ENCODE results near the gene KMT5B. TPM values are rescaled to one million over a fixed set of nuclear protein-coding genes. Genes with fewer than 3 reads are reported as not detected.

KMT5B gene
- total and polyA plus RNA-seq, 2 of the 13 experiments (the other 11 are each of a cell fraction or from before 2014, with no cell fraction given), result 17.6 to 23.7 TPM

DNA sequence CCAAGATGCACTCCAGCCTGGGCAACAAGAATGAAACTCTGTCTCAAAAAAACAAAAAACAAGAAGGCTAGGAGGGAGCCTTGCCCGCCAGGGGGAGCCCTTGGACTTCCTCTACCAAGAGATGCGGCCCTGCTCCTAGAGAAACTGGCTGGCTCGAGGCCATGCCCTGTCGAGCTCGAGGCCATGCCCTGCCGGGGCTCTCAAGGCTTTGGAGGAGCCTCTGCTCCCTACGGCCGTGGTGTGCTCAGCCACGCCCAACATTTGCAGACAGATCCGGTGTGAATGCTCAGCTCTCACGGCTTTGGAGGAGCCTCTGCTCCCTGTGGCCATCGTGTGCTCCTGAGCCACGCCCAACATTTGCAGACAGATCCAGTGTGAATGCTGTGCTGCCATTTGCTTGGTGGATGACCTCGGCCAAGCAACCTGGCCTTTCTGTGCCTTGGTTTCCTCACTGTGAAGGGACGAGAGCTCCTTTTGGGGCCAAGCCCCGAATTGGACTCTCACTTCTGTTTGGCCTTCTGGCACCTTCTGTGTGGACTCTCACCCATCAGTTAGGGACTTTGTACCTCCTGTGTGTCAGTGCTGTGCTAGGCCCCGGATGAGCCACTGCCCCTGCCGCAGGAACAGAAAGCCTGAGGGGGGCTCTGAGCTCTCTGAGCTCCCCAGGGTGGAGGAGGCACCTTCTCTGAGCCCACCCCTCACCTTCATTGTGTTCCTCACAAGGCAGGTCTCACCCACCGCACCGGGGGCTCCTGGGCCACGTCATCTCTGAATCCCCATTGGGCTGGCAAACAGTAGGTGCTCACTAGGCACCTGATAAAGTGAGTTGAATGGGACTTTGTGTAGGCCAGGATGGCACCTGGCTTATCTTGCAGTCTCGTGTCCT is 44.6 kb upstream of the KMT5B start (continued):
- 0 out of 2 replicates have a peak, but pooled peaks have one; percentile 33 for TF ChIP-seq SRY (CRISPR knock-in tag; IDR thresholded peaks at IDR 0.05)
- TF ChIP-seq ZNF619 (CRISPR knock-in tag; IDR thresholded peaks at IDR 0.05), result 0 out of 2 replicates have a peak, but pooled peaks have one; percentile 48
- no peak for TF ChIP-seq FOSL1 (CRISPR knock-in tag; IDR thresholded peaks at IDR 0.05; ENCODE audit: borderline replicate concordance)
- TF ChIP-seq MTA3 (CRISPR knock-in tag; IDR thresholded peaks at IDR 0.05), result no peak
- peak; percentile 56; the same call in 1 of the 2 replicates for TF ChIP-seq ZSCAN25 (CRISPR knock-in tag; IDR thresholded peaks at IDR 0.05)
- TF ChIP-seq TCF12 (IDR thresholded peaks at IDR 0.05), result no peak
- TF ChIP-seq TCF12 (CRISPR knock-in tag; IDR thresholded peaks at IDR 0.05), result 0 out of 2 replicates have a peak, but pooled peaks have one; percentile 41
- no peak for TF ChIP-seq ZNF549 (CRISPR knock-in tag; IDR thresholded peaks at IDR 0.05)
- peak; percentile 53; the same call in 1 of the 2 replicates for TF ChIP-seq ETV6 (CRISPR knock-in tag; conservative IDR thresholded peaks at IDR 0.05)
- peak; percentile 55; the same call in 1 of the 2 replicates for TF ChIP-seq NCOR1 (IDR thresholded peaks at IDR 0.05; ENCODE audit: borderline replicate concordance, low read length)
- TF ChIP-seq, protein P1, sequence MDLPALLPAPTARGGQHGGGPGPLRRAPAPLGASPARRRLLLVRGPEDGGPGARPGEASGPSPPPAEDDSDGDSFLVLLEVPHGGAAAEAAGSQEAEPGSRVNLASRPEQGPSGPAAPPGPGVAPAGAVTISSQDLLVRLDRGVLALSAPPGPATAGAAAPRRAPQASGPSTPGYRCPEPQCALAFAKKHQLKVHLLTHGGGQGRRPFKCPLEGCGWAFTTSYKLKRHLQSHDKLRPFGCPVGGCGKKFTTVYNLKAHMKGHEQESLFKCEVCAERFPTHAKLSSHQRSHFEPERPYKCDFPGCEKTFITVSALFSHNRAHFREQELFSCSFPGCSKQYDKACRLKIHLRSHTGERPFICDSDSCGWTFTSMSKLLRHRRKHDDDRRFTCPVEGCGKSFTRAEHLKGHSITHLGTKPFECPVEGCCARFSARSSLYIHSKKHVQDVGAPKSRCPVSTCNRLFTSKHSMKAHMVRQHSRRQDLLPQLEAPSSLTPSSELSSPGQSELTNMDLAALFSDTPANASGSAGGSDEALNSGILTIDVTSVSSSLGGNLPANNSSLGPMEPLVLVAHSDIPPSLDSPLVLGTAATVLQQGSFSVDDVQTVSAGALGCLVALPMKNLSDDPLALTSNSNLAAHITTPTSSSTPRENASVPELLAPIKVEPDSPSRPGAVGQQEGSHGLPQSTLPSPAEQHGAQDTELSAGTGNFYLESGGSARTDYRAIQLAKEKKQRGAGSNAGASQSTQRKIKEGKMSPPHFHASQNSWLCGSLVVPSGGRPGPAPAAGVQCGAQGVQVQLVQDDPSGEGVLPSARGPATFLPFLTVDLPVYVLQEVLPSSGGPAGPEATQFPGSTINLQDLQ (CRISPR knock-in tag; IDR thresholded peaks at IDR 0.05), result no peak
- TF ChIP-seq FOXK2 (IDR thresholded peaks at IDR 0.05), result no peak
- TF ChIP-seq RORA (CRISPR knock-in tag; IDR thresholded peaks at IDR 0.05), result no peak
- TF ChIP-seq, protein P2, sequence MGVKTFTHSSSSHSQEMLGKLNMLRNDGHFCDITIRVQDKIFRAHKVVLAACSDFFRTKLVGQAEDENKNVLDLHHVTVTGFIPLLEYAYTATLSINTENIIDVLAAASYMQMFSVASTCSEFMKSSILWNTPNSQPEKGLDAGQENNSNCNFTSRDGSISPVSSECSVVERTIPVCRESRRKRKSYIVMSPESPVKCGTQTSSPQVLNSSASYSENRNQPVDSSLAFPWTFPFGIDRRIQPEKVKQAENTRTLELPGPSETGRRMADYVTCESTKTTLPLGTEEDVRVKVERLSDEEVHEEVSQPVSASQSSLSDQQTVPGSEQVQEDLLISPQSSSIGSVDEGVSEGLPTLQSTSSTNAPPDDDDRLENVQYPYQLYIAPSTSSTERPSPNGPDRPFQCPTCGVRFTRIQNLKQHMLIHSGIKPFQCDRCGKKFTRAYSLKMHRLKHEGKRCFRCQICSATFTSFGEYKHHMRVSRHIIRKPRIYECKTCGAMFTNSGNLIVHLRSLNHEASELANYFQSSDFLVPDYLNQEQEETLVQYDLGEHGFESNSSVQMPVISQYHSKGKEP (CRISPR knock-in tag; IDR thresholded peaks at IDR 0.05), result no peak
- peak; percentile 71; the same call in 1 of the 2 replicates for TF ChIP-seq ZNF709 (CRISPR knock-in tag; IDR thresholded peaks at IDR 0.05)
- TF ChIP-seq, protein P3, sequence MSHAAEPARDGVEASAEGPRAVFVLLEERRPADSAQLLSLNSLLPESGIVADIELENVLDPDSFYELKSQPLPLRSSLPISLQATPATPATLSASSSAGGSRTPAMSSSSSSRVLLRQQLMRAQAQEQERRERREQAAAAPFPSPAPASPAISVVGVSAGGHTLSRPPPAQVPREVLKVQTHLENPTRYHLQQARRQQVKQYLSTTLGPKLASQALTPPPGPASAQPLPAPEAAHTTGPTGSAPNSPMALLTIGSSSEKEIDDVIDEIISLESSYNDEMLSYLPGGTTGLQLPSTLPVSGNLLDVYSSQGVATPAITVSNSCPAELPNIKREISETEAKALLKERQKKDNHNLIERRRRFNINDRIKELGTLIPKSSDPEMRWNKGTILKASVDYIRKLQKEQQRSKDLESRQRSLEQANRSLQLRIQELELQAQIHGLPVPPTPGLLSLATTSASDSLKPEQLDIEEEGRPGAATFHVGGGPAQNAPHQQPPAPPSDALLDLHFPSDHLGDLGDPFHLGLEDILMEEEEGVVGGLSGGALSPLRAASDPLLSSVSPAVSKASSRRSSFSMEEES (CRISPR knock-in tag; IDR thresholded peaks at IDR 0.05), result peak; percentile 56; the same call in 1 of the 2 replicates
- TF ChIP-seq, protein P4, sequence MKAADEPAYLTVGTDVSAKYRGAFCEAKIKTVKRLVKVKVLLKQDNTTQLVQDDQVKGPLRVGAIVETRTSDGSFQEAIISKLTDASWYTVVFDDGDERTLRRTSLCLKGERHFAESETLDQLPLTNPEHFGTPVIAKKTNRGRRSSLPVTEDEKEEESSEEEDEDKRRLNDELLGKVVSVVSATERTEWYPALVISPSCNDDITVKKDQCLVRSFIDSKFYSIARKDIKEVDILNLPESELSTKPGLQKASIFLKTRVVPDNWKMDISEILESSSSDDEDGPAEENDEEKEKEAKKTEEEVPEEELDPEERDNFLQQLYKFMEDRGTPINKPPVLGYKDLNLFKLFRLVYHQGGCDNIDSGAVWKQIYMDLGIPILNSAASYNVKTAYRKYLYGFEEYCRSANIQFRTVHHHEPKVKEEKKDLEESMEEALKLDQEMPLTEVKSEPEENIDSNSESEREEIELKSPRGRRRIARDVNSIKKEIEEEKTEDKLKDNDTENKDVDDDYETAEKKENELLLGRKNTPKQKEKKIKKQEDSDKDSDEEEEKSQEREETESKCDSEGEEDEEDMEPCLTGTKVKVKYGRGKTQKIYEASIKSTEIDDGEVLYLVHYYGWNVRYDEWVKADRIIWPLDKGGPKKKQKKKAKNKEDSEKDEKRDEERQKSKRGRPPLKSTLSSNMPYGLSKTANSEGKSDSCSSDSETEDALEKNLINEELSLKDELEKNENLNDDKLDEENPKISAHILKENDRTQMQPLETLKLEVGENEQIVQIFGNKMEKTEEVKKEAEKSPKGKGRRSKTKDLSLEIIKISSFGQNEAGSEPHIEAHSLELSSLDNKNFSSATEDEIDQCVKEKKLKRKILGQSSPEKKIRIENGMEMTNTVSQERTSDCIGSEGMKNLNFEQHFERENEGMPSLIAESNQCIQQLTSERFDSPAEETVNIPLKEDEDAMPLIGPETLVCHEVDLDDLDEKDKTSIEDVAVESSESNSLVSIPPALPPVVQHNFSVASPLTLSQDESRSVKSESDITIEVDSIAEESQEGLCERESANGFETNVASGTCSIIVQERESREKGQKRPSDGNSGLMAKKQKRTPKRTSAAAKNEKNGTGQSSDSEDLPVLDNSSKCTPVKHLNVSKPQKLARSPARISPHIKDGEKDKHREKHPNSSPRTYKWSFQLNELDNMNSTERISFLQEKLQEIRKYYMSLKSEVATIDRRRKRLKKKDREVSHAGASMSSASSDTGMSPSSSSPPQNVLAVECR (CRISPR knock-in tag; IDR thresholded peaks at IDR 0.05; ENCODE audit: borderline replicate concordance), result peak; percentile 64; the same call in 1 of the 2 replicates

Data from HepG2 (cell line).